CD4-positive, alpha-beta T cell treated with Interleukin-10 for 1 hour (primary cell): ENCODE results near the gene C4orf46.
"Not testable (repeated sequence)": the region's sequence is repeated elsewhere in the genome, so short reads cannot be mapped to it uniquely, and the experiment has no call there.

Source experiments
- DNase-seq: peaks from one replicate; pipeline ENCODE4 v3.0.0-alpha.2; 2020

The C4orf46 gene

DNA sequence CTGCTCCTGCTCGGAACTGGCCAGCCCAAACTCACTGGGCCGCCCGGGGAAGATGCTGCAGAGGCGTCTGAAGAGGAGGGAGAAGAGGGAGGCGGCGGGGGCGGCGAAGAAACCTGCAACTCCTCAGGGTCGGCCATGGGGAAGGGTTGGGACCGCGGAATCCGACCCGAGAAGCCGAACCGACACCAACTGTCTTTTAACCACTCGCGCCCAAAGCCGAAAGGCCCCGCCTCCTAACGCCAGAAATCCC lies at the start of gene C4orf46:
Gene C4orf46 (minus strand): TSS at position 223 of the 250 bp plus-strand sequence. CDS start 86 bp downstream, at position 137.
- no peak for DNase-seq

DNA sequence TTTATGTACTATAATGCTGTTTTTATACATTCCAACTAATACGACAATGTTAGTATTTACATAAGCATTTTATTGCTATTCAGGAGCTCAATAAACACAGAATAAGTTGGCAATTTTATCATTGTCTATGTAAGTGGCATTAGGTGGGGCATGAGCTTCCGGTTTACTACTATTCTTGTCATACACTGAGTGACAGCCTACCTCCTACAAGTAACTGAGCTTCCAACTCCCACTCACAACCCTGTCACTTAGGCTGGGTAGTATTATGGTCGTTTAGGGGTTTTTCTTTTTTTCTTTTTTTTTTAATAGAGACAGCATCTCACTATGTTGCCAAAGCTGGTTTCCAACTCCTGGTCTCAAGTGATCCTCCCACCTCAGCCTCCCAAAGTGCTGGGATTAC lies 44.1 kb upstream of the C4orf46 start:
- DNase-seq, result no peak

DNA sequence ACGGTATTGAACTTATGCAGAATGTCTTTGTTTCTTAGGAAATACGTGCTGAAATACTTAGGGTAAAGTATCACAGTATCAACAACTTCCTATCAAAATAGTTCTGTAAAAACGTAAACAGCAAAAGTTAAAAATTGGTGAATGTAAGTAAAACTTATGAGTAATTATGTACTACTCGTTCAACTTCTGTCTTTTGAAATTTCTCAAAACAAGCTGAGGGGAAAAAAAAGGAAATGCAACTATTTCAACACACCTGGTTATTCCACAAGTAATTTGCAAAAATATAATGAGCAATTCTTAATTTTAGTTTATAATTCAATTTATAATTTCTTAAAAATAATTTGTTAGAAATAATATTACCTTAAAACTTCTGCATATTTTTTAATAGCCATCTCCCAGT lies 43.2 kb upstream of the C4orf46 start:
- no peak for DNase-seq

DNA sequence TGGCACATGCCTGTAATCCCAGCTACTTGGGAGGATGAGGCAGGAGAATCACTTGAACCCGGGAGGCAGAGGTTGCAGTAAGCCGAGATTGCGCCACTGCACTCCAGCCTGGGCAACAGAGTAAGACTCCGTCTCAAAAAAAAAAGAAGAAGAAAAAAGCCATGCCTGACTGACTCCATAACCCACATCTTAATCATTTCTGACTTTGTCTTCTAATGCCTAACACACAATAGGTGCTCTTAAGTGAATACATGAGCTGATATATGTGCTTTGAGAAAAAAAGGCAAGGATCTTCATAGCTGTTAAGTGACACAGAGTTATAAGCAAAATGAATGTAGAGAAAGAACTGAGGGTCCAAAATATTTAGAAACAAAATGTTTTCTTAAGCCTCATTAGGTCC lies 40.9 kb upstream of the C4orf46 start:
- DNase-seq, result not testable (repeated sequence)

DNA sequence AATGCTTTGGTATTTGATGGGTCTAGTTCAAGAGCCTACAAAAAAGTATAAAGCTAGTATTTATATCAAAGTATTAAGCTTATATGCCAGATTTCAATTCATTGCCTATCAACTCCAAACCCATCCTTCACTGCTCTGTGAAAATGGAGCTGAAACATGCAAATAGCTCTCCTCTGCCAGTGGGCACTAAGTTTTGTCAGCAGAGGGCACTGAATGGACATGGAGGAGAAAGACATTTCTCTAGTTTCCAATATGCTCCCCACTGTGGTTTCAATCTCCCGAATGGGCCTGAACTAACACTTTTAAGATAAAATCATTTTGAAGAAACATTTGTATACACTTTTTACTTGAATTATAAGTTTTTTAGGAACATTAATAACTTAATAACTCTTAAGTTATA lies 39.1 kb upstream of the C4orf46 start:
- DNase-seq, result no peak

DNA sequence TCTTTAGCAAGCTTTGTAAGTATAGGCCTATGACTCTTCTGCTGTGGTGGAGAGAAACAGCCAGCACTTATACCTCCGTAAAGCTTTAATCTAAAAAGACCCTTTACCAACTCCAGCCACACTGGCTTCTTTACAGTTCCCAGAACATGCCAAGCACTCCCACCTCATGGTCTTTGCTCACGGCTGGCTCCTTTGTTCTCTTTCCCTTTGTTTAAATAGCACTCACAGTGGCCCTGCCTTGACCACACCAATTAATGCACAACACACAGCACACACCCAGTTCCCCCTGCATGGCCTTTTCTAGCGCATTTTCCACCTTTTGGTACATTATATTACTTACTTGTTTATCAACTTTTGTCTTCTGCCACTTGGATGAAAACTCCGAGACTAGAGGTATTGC lies 32.6 kb upstream of the C4orf46 start:
- no peak for DNase-seq

DNA sequence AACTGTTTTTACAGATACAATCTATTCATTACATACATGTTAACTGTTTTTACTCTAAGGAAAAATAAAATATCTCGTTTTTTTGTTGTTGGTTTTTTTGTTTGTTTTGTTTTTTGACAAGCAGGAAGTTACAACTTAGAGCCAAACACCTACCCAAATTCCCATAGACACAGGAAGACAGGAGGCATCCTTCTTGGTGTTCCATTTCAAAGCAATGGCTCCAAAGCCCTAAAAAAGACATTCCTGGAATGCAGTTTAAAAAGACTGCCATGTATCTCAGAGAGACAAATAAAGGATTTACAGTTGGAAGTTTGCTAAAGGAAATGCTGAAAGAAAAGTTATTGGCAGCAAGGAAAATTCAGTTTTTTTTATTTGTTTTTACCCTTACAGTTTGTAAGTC lies 17.1 kb upstream of the C4orf46 start:
- DNase-seq, result no peak

DNA sequence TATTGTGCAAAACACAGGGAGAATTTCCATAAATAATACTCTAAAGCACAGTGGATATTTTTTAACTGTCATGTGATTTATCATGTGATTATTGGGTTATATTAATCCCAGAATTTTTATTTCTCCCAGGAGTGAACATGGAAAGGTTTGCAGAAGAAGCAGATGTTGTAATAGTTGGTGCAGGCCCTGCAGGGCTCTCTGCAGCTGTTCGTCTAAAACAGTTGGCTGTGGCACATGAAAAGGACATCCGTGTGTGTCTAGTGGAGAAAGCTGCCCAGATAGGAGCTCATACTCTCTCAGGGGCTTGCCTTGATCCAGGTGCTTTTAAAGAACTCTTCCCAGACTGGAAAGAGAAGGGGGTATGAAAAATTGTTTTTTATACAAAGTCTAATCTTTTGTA lies 10.4 kb upstream of the C4orf46 start:
- DNase-seq, result no peak

DNA sequence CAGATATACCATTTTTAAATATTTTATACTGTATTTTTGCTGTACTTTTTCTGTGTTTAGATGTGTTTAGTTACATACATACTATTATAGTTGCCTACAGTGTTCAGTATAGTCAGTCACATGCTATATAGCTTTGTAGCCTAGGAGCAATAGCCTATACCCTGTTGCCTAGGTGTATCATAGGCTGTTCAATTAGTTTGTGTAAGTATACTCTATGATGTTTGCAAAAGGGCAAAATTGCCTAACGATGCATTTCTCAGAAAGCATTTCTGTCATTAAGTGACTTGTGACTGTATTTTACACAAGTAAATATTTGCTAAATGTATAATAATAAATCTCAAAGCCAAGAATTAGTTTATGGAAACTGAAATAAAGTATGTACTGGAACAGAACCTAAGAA lies 9.9 kb upstream of the C4orf46 start:
- no peak for DNase-seq

DNA sequence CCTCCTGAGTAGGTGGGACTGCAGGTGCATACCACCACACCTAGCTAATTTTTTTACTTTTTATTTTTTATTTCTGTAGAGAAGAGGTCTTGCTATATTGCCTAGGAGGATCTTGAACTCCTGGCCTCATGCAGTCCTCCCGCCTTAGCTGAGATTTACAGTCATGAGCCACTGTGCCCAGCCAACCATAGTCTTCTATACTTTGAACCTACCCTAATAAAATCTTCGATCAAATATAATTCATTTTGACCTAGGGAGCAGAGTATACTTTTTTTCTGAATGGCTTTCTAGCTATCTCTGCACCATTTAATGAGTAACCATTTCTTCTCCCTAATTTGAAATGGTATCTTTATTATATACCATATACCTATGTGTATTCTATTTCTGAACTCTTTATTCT lies 7.1 kb upstream of the C4orf46 start:
- DNase-seq, result no peak

DNA sequence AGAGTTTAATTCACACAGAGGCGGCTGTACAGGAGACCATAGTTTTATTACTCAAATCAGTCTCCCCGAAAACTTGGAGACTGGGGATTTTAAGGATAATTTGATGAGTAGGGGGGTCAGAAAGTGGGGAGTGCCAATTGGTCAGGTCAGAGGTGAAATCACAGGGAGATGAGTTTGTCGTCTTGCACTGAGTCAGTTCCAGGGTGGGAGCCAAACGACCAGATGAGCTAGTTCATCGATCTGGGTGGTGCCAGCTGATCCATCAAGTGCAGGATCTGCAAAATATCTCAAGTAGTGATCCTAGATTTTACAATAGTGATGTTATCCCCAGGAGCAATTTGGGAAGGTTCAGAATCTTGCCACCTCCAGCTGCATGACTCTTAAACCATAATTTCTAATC lies 4.4 kb upstream of the C4orf46 start:
- DNase-seq, result no peak

DNA sequence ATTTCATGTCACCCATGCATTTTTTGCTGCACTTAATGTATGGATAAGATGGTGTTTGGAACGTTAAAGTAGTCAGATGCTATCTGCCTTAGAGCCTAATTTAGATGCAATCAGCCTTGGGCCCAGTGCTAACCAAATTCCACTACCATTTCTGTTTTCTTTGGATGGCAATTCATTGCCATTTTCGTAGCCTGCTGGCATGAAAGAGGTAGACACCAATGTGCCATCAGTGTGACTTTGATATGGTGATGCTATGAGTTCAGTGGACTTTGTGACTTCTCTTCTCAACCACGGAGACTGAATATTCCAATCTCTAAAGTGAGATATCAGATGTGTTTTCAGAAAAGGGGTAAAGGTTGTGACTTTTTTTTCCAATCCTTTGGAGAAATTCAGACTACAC lies 1.9 kb upstream of the C4orf46 start:
- DNase-seq, result no peak

DNA sequence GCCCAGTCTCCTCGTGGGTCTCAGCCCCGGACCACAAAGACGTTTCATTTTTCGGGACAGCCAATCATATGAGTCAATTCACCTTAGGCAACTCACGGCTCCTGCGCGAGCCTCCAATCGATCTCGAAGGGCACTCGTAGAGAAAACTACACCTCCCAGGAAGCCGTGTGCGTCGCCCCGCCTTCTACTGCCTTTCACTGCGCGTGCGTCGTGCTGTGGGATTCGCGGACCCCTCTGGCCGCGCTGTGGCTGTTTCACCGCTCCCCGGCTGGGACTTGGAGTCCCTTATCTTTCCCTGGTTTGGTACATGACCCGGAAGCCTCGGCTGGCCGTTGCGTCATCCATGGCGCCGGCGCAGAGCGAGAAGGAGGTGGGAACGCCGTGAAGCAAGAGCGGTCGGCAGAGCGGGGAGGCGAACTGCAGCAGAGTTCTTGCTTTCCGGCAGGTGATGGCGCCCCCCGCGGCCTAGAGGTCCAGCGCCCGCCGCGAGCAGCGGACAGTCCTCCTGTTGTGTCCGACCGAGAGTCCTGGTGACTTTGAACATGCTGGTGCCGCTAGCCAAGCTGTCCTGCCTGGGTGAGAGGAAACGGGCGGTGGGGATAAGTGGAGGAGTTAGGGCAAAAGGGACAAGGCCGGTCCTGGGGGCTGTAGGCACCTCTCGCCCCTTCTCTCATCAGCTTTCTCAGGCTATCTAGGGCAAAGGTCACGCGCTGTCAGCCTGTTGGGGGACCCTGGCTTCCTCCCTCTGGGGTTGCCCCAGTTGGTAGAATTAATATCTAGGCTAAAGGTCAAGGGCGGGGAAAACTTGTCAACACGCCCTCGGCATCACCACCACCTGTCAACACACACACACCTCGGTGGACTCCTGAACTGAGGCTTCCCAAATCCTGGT lies 474 bp upstream of the C4orf46 start, which contains the start of gene ETFDH:
Gene ETFDH (plus strand): TSS at position 382 of the 892 bp plus-strand sequence. CDS start 161 bp downstream, at position 543.
- peak; percentile 99 for DNase-seq

DNA sequence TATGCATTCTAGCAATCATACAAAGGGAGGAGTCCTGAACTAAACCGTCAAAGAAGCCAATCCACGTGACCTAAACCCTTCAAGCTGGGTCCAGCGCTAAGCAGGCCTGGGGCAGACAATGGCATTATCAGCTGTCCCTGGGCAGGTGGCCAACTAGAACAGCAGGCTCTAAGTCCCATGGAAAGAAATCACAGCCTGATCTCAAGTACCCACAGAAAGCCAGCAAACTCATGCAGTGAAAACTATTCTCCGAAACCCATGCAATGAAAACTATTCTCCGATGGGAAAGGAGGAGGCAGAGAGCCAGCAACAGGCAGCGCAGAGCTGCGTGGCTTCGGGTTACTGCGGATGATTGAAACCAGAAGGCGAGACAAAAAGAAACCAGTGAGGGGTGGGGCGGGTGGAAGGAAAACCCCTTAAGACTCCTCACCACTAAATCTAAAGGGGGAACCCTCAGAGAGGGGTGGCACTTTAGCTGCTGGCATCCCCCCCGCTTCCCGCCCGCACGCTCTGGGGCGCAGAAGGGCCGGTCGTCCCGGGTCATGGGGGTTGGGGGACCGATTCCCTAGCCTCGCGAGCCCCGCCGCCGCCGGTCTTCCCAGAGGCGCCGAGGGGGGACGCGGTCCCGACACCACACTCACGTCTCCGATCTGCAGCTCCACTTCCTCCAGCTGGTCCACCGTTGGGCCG lies 567 bp downstream of the C4orf46 start:
- DNase-seq, result peak; percentile 64

DNA sequence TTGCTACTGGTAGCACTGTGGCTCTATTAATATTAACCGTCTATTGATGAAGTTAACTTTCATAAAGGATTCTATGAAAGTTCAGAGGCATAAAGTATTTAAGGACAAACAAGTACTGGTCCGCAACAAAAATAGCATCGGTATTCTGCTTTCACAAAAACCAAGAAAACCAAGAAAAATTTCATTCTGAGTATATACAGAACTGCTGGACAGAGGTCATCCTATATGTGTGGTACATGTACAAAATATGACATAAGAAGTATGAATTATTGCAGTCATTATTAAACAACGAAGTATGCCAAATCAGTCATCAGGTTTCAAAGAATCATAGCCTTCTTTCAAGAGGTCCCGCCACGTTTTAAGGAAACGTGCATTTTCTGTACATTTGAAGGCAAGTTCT lies 2.4 kb downstream of the C4orf46 start:
- no peak for DNase-seq

DNA sequence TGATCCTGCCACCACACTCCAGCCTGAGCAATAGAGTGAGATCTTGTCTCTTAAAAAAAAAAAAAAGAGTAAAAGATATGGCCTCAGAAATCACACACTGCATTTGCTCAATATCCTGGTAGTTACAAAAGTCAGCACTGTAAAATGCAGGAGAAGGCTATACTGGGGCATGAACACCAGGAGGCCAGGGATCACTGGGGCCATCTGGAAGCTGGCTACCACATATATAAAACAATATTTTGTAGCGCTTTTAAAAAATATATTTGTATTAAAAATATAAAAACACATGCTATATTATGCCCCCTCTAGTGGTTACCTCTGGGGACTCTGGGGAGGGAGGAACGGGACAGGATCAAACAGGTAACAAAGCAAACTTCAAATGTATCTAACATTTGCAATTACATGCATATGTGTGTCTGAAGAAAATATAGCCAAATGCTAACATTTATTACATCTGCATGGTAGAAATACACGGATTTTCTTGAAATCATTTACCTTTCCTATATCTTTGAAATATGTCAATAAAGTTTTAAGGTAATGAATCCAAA lies 4.0 kb downstream of the C4orf46 start:
- peak; percentile 39 for DNase-seq

DNA sequence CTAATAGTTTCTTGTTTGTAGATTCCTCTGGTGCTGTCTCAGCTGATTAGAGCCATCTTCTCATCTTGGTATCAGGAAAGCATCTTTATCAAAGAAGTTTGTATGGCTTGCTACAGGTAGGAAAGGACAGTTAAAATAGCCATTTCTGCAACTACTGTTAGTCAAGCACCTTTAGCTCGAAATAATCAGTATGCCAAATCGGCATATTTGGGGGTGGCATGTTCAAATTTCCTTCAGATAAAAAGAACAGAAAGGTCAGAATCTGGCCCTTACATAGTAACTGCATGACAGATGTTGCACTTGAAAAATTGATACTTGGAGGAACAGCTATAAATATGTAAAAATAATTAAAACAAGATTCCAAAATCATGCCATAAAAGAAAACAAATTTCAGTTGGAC lies 4.8 kb downstream of the C4orf46 start:
- DNase-seq, result no peak

DNA sequence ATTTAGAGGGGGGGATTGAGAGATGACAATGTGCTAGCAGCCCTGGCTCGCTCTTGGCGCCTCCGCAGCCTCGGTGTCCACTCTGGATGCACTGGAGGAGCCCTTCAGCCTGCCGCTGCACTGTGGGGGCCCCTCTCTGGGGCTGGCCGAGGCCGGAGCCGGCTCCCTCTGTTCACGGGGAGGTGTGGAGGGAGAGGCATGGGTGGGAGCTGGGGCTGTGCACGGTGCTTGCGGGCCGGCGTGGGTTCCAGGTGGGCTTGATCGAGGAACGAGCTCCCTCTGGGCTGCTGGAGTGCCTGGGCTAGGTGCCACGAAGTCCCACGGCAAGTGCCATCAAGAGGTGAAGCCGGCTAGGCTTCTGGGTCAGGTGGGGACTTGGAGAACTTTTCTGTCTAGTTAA lies 6.9 kb downstream of the C4orf46 start:
- DNase-seq, result no peak

DNA sequence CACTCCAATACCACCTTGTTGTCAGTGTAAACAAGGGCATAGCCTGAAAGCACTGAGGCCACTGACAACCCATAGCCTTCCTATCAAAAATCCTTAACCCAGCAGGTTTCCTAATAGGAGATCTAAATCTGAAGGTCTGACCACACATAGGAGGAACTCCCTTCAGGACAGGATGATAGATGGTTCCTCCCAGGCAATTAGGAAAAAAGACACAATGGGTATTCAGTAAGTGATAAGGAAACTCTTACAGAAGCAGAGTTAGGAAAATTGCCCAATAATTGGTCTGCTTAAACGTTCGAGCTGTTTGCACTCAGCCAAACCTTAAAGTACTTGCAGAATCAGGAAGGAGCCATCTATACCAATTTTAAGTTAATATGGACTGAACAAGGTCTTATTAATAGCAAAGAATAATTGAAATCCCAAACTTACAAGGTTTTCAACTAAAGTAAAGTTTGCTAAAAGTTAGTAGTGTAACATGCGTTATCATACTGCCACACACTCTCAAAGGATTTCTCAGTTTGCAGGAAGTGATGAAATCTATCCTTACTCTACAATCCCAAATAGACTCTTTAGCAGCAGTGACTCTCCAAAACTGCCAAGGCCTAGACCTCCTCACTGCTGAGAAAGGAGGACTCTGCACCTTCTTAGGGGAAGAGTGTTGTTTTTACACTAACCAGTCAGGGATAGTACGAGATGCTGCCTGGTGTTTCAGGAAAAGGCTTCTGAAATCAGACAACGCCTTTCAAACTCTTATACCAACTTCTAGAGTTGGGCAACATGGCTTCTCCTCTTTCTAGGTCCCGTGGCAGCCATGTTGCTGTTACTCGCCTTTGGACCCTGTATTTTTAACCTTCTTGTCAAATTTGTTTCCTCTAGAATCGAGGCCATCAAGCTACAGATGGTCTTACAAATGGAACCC lies 7.7 kb downstream of the C4orf46 start:
- not testable (repeated sequence) for DNase-seq

DNA sequence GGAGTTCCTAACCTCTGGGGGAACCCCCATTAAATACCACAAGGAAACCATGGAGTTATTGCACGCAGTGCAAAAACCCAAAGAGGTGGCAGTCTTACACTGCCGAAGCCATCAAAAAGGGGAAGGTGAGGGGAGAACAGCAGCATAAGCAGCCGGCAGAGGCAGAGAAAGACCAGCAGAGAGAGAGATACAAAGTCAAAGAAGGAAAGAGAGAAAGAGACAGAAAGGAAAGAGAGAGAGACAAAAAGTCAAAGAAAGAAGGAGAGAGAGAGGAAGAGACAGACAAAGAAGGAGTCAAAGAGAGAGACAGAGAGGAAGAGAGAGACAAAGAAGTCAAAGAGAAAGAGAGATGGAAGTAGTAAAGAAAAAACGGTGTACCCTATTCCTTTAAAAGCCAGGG lies 8.4 kb downstream of the C4orf46 start:
- DNase-seq, result not testable (repeated sequence)

DNA sequence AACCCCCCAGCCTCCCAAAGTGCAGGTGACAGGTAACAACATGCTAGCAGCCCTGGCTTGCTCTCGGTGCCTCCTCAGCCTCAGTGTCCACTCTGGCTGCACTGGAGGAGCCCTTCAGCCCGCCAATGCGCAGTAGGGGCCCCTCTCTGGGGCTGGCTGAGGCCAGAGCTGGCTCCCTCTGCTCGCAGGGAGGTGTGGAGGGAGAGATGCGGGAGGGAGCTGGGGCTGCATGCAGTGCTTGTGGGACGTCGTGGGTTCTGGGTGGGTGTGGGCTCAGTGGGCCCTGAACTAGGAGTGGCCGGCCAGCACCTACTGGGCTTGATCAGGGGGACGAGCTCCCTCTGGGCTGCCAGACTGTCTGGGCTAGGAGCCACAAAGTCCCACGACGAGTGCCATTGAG lies 14.4 kb downstream of the C4orf46 start:
- DNase-seq, result no peak

DNA sequence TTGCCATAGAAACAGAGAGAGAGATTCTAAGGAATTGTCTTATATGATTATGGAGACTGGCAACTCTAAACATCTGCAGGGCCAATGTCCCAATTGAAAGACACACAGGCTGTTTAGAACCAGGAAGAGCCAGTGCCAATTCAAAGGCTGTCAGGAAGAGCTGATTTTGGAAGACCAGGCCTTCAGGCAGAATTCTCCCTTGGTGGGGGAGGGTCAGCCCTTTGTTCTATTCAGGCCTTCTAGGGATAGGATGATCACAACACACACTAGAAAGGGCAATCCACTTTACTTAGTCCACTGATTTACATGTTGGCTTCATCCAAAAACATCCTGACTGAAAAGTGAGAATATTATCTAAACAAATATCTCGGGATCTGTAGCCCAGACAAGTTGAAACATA lies 15.2 kb downstream of the C4orf46 start:
- no peak for DNase-seq

DNA sequence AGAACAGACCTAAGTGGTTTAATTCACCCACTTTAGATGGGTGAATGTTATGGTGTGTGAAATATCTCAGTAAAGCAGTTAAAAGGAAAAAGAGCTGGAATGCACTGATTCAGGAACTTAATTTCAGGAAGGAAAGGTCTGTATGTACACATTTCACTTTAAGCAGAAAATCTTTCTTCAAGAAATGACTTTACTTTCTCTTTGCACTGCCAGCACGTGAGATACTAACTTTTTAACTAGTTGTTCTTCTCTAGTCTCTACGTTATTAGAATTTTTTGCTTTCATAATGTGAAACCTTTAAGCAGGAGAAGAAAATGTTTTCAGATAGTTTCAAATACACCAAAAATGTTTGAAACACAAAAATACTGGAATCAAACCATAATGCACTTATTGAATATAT lies 18.8 kb downstream of the C4orf46 start:
- DNase-seq, result peak; percentile 5
